NCI-H2107 treated with DMSO at 0.1 percent for 48 hours (cell line): Measurements from ENCODE around the gene HSD17B1.
"Not testable (repeated sequence)": the region's sequence is repeated elsewhere in the genome, so short reads cannot be mapped to it uniquely, and the experiment has no call there.

Experiments
- DNase-seq: peaks from one replicate; lab custom pipeline; 2025; ENCODE audit not compliant: unreplicated experiment; lab: John Stamatoyannopoulos, UW

The HSD17B1 gene

DNA sequence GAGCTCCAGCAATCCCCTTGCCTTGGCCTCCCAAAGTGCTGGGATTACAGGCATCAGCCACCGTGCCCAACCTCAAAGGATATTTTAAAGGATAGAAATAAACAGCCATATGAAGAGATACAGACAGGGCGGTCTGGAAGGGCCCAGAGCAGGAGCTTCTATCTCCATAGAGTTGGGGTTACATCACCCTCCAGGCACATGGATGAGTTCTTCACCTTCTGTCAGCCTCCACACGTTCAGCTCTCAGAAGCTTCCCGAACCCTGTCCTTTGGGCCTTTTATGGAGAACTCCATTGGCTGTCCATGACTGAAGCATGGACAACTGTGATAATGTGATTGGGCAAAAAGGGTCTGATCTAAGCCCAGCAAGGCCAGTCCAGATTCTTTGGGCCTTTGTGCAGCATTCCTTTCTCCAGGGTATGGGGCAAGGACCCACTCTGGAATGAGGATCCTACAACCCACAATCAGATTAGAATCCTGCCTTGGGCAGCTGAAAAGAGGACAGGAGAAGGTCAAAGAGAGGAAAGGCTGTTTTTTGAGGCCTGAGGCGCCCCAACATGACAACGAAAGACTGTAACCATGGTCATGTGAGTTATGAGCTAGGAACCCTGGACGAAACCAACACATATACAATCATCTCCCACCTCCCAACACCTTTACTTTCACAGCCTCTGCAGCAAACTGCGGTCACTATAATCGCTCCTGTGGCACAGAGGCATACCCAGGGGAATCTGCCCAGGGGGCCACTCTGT is 6.8 kb upstream of the HSD17B1 start:
- DNase-seq, result not testable (repeated sequence)

DNA sequence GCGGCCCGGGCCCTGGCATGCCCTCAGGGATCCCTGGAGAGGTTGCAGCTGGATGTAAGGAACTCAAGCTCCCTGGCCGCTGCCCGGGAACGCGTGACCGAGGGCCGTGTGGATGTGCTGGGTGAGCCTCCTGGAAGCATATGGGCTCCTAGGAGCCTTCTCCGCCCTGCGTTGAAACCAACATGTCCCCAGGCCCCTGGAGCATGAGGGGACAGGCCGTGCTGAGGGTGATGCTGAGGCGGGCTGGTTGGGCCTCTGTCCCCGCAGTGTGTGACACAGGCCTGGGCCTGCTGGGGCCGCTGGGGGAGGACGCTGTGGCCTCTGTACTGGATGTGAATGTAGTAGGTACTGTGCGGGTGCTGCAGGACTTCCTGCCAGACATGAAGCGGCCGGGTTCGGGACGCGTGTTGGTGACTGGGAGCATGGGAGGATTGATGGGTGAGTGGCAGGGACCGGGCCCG is 5.7 kb upstream of the HSD17B1 start:
- DNase-seq, result no peak

DNA sequence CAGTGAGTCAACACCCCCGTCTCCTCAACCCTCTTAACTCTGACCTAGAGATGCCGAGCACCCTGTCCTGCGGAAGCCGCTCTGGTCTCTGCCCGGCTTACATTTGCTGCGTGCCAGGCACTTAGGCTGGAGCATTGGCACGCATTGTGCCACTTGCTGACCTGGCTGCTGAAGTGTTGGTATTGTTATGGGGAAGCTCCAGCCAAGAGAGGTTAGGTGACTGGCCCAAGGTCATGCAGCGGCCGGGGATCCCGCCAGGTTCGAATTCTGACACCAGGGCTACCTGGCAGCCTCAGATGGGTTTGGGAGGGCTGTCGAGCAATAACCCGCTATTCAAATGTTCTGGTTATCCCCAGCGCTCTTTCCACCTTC is 5.0 kb upstream of the HSD17B1 start:
- no peak for DNase-seq

DNA sequence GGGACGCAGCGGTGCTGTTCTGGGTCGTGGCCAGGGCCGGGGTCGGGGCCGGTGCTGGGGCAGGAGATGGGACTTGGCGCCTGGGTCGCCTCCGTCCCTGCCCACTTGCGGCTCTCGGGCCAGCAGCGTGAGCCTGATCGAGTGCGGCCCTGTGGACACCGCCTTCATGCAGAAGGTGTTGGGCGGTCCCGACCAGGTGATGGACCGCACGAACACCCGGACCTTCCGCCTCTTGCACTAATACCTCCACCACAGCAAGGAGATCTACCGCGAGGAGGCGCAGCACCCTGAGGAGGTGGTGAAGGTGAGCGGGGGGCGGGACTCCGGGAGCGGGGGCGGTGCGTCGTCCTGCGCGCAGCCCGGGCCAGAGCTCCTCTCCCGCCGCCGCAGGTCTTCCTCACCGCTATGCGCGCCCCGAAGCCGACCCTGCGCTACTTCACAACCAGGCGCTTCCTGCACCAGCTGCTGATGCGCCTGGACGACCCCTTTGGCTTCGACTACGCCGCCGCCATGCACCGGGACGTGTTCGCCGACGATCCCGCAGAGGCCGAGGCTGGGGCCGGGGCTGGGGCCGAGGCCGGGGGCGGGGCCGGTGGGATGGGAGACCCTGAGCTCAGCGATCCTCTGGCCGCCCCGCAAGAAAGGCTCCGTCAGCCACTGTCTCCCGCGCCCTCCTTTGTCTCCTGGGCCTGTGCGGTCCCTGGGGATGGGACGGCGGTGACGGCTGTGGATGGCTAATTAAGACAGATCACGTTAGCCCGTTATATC is 4.5 kb upstream of the HSD17B1 start:
- DNase-seq, result peak; percentile 66

DNA sequence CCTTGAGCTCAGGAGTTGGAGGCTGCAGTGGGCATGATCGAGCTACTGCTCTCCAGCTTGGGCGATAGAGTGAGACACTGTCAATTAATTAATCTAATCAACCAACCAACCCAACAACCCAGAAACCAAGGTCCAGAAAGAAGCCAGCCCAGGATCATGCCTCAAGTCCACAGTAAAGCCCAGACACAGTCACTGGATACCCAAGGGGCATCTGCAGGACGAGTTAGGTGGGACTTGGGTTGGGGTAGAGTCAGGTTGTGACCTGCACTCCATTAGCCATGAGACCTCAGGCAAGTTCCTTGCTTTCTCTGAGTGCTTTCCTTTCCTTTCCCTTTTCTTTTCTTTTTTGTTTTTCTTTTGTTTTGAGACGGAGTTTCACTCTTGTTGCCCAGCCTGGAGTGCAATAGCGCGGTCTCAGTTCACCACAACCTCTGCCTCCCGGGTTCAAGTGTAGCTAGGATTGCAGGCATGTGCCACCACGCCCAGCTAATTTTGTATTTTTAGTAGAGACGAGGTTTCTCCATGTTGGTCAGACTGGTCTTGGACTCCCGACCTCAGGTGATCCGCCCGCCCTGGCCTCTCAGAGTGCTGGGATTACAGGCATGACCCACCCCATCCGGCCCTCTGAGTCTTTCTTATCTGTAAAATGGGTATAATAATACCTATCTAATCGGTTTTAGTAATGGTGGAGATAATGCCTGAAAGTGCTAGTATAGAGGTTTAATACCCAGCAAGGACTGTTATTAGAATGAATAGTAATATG is 3.5 kb upstream of the HSD17B1 start:
- DNase-seq, result no peak

DNA sequence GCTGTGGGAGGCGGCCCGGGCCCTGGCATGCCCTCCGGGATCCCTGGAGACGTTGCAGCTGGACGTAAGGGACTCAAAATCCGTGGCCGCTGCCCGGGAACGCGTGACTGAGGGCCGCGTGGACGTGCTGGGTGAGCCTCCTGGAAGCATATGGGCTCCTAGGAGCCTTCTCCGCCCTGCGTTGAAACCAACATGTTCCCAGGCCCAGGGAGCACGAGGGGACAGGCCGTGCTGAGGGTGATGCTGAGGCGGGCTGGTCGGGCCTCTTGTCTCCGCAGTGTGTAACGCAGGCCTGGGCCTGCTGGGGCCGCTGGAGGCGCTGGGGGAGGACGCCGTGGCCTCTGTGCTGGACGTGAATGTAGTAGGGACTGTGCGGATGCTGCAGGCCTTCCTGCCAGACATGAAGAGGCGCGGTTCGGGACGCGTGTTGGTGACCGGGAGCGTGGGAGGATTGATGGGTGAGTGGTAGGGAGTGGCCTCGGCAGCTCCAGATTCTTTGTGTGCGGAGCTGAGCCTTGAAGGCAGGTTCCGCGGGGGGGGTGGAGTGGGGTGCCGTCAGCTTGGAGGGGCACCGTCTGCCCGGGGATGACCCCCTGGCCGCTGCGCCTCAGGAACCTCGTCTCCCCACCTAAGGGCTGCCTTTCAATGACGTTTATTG is 567 bp downstream of the HSD17B1 start:
- no peak for DNase-seq

DNA sequence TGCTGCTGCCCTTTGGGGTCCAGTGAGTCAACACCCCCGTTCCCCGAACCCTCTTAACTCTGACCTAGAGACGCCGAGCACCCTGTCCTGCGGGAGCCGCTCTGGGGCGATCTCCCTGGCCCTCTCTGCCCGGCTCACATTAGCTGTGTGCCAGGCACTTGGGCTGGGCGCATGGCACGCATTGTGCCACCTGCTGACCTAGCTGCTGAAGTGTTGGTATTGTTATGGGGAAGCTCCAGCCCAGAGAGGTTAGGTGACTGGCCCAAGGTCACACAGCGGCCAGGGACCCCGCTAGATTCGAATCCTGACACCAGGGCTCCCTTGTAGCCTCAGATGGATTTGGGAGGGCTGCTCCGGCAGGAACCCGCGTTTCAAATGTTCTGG is 1.1 kb downstream of the HSD17B1 start:
- no peak for DNase-seq

DNA sequence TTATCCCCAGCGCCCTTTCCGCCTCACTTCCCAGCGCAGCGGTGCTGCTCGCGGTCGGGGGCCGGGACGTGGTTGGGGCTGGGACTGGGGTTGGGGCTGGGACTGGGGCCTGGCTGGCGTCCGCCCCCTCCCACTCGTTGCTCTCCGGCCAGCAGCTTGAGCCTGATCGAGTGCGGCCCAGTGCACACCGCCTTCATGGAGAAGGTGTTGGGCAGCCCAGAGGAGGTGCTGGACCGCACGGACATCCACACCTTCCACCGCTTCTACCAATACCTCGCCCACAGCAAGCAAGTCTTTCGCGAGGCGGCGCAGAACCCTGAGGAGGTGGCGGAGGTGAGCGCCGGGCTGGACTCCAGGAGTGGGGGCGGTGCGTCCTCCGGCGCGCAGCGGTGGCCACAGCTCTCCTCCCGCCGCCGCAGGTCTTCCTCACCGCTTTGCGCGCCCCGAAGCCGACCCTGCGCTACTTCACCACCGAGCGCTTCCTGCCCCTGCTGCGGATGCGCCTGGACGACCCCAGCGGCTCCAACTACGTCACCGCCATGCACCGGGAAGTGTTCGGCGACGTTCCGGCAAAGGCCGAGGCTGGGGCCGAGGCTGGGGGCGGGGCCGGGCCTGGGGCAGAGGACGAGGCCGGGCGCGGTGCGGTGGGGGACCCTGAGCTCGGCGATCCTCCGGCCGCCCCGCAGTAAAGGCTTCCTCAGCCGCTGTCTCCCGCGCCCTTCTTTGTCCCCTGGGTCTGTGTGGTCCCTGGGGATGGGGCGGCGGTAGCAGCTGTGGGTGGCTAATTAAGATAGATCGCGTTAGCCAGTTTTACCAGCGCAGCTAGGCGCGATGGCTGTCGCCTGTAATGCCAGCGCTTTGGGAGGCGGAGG is 1.8 kb downstream of the HSD17B1 start:
- DNase-seq, result peak; percentile 55

DNA sequence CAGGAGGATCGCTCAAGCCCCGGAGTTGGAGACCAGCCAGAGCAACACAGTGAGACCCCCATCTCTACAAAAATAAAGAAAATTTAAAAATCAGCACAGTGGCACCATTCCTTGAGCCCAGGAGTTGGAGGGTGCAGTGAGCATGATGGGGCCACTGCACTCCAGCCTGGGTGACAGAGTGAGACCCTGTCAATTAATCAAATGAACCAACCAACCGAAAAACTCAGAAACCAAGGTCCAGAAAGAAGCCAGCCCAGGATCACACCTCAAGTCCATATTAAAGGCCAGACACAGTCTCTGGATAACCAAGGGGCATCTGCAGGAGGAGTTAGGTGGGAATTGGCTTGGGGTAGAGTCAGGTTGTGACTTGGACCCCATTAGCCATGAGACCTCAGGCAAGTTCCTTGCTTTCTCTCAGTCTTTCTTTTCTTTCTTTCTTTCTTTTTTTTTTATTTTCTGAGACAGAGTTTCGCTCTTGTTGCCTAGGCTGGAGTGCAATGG is 2.4 kb downstream of the HSD17B1 start:
- DNase-seq, result no peak

DNA sequence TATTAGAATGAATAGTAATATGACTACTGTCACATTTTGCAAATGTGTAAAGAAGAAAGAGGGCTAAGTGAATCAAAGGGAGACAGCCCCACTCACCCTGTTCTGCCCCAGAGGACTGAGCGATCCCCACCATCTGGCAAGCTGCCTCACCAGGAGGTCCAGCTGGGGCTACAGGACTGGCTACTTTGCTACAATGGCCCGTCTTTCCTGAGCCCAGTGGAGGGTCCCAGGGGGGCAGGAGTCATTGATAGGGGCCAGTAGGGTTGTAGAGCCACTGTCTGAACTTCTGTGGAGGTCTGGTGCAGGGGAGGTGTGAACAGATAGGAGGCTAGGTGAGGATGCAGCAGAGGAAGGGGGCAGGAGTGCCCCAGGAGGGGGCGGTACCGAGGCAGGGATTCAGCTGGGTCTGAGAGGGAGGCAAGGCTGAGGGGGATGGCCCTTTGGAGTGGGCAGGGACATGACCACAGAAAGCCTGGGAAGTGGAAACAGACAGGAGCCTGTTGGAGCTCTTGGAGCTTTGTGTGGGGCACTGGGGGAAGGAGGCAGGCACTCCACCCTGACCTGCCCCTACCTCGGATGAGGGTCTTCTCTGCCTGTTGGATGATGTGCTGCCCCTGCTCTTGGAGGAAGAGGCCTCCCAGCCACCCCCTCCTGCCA is 3.4 kb downstream of the HSD17B1 start:
- not testable (repeated sequence) for DNase-seq

DNA sequence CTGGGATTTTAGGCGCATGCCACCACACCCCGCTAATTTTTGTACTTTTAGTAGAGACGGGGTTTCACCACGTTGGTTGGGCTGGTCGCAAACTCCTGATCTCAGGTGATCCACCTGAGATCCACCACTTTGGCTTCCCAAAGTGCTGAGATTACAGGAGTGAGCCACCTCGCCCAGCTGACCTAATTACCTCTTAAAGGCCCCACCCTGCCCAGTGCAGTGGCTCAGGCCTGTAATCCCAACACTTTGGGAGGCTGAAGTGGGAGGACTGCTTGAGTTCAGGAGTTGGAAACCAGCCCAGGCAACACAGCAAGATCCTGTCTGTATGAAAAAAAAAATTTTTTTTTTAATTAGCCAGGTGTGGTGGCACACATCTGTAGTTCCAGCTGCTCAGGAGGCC is 6.4 kb downstream of the HSD17B1 start:
- no peak for DNase-seq

DNA sequence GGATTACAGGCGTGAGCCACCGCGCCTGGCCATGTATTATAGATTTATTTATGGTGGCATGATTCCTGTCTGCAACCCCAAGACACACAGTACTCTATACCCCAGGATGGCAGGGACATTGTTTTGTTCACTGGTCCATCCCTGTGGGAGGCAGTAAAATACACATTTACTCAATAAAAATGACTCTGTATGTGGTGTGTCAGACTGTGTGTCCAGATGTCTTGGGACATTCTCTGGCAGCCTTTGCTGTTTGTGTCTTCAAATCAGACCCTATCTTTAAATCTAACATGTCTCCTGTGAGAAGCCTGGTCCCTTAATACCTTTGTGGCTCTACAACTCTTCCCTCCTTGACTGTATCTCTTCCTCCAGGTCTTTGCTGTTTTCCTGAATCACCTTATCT is 7.5 kb downstream of the HSD17B1 start:
- DNase-seq, result no peak

DNA sequence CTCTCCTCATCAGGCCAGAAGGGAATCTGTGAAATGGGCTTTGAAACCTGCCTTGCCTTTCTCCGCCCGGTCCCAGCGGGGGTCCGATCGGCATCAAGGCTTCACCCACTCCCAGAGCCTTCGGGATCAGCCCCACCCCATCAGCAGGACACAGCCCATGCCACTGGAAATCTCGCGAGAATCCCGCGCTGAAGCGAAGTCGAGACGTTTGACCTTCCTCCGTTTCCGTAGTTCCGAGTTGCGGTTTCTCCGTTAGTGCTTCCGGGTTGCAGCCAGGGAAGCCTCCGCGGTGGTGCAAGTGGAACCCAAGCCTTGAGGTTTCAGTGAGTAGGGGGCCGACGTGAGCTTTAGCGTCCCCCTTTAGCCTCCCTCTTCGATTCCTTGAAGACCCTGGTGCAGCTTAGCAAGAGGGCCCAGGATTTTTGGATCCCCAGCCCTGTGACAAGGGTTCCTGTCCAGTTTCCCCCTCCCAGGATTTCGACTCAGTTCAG is 9.2 kb downstream of the HSD17B1 start, which contains the start of gene COASY:
Gene COASY (plus strand): TSS at position 252 of the 491 bp plus-strand sequence. CDS start 475 bp downstream, outside the sequence.
- peak; percentile 90 for DNase-seq

DNA sequence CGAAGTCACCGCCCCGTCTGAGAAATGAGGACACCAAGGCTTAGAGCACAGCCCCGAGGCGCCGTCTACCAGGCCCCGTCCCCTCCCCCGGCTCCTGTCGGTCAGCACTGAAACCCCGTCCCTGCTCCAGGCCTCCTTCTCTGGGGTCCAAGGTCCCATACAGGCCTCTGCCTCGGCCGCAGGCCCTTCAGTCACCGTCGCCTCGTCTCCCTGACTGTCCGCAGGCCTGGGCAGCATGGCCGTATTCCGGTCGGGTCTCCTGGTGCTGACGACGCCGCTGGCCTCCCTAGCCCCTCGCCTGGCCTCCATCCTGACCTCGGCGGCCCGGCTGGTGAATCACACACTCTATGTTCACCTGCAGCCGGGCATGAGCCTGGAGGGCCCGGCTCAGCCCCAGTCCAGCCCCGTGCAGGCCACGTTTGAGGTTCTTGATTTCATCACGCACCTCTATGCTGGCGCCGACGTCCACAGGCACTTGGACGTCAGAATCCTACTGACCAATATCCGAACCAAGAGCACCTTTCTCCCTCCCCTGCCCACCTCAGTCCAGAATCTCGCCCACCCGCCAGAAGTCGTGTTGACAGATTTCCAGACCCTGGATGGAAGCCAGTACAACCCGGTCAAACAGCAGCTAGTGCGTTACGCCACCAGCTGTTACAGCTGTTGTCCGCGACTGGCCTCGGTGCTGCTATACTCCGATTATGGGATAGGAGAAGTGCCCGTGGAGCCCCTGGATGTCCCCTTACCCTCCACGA is 9.8 kb downstream of the HSD17B1 start:
- DNase-seq, result no peak

DNA sequence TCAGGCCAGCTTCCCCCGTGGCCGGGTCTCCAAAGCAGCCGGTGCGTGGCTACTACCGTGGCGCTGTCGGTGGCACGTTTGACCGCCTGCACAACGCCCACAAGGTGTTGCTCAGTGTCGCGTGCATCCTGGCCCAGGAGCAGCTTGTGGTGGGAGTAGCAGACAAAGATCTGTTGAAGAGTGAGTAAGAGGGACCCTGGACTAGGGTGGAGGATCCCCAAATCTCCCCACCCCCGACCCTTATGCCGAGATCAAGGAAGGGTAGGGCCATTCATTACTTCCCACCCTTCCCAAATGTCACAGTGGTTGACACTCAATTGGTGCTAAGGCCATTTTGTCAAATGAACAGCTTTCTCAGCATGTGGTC is 10.4 kb downstream of the HSD17B1 start:
- no peak for DNase-seq

DNA sequence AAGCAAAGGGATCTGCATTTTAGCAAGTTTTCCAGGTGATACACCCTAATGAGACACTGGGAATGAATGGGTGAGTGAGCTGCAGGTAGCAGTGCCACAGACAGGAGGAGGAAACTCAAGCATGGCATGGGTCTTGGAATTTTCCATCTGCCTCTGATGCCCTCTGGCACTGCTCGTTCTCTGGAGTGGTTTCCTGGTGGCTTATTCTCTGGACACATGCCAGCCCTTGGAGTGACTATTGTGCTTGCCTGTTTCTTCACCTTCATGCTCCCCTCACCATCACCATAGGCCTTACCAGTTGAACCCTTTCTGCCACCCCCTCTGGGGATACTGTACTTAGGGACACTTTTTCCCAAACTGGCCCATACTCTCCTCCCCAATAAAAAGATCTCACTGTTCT is 10.8 kb downstream of the HSD17B1 start:
- DNase-seq, result no peak

DNA sequence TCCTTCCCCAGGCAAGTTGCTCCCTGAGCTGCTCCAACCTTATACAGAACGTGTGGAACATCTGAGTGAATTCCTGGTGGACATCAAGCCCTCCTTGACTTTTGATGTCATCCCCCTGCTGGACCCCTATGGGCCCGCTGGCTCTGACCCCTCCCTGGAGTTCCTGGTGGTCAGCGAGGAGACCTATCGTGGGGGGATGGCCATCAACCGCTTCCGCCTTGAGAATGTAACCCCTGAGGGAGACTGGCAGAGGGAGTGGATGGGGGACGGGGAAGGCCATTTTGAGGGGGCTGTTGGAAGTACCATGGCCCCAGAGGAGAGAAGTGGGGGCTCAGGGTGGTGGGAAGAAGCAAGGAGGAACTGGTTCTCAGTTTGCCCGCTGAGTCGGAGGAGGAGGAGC is 11.2 kb downstream of the HSD17B1 start:
- DNase-seq, result no peak

DNA sequence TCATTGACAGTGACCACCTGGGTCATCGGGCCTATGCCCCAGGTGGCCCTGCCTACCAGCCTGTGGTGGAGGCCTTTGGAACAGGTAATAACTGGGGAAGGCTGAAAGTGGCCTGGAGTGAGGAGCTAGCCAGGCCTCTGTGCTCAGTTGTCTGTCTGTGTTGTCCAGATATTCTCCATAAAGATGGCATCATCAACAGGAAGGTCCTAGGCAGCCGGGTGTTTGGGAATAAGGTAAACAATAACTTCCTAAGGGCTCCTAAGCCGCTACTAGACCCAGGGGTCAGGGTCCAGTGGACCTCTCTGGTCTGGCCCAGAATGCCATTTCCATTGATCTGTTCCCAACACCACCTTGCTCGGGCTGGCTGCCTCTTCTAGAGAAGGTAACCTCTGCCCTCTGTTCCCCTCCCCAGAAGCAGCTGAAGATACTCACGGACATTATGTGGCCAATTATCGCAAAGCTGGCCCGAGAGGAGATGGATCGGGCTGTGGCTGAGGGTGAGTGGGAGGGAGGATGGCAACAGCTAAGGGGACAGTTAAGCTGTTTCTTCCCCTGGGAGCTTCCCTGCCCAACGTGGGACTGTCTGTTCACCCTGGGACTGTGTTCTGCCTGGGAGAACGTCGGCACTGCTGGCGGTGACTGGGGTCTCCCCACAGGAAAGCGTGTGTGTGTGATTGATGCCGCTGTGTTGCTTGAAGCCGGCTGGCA is 12.2 kb downstream of the HSD17B1 start:
- DNase-seq, result no peak
